HG03439 (cell line): ENCODE data around the gene HS3ST5.

ENCODE experiments used
- ATAC-seq: cut with Tn5 transposase; IDR thresholded peaks from one replicate; pipeline ENCODE4 v1.9.1; 2021; ENCODE audit warnings: mild to moderate bottlenecking, moderate library complexity; ENCODE audit not compliant: unreplicated experiment

Gene HS3ST5

GRCh38 chr6:114342826-114343781 is at the start of gene HS3ST5:
HS3ST5 (minus strand) TSS chr6:114343023; CDS start chr6:114062845, 280,178 bp downstream.
- no peak for ATAC-seq

- ATAC-seq = no peak
Observed at GRCh38 chr6:114390176-114390575, 47.4 kb upstream of the HS3ST5 start.

- no peak for ATAC-seq
Observed at GRCh38 chr6:114389111-114389510, 46.3 kb upstream of the HS3ST5 start.

- ATAC-seq = no peak
Observed at GRCh38 chr6:114382406-114382805, 39.6 kb upstream of the HS3ST5 start.

GRCh38 chr6:114377881-114378280 is 35.1 kb upstream of the HS3ST5 start:
- ATAC-seq = no peak

- no peak for ATAC-seq
Observed at GRCh38 chr6:114376611-114377175, 33.9 kb upstream of the HS3ST5 start.

- ATAC-seq = no peak
Observed at GRCh38 chr6:114375541-114376192, 32.8 kb upstream of the HS3ST5 start.

GRCh38 chr6:114367315-114367961 is 24.6 kb upstream of the HS3ST5 start:
- no peak for ATAC-seq

GRCh38 chr6:114366899-114367298 is 24.1 kb upstream of the HS3ST5 start:
- no peak for ATAC-seq

GRCh38 chr6:114364301-114364700 is 21.5 kb upstream of the HS3ST5 start:
- no peak for ATAC-seq

- ATAC-seq = no peak
Observed at GRCh38 chr6:114362957-114363356, 20.1 kb upstream of the HS3ST5 start.

GRCh38 chr6:114362396-114362795 is 19.6 kb upstream of the HS3ST5 start:
- no peak for ATAC-seq

GRCh38 chr6:114361036-114361435 is 18.2 kb upstream of the HS3ST5 start:
- ATAC-seq = no peak

GRCh38 chr6:114355300-114355699 is 12.5 kb upstream of the HS3ST5 start:
- ATAC-seq = no peak

- ATAC-seq = no peak
Observed at GRCh38 chr6:114354482-114354881, 11.7 kb upstream of the HS3ST5 start.

GRCh38 chr6:114346451-114346850 is 3.6 kb upstream of the HS3ST5 start:
- no peak for ATAC-seq

GRCh38 chr6:114344971-114345275 is 2.1 kb upstream of the HS3ST5 start:
- ATAC-seq = no peak

- ATAC-seq = no peak
Observed at GRCh38 chr6:114344246-114344970, 1.6 kb upstream of the HS3ST5 start.

- ATAC-seq = no peak
Observed at GRCh38 chr6:114343782-114344144, 940 bp upstream of the HS3ST5 start.

GRCh38 chr6:114342086-114342825 is 567 bp downstream of the HS3ST5 start:
- no peak for ATAC-seq
